ENCODE measurements around the gene RAB27B.

RAB27B gene

DNA sequence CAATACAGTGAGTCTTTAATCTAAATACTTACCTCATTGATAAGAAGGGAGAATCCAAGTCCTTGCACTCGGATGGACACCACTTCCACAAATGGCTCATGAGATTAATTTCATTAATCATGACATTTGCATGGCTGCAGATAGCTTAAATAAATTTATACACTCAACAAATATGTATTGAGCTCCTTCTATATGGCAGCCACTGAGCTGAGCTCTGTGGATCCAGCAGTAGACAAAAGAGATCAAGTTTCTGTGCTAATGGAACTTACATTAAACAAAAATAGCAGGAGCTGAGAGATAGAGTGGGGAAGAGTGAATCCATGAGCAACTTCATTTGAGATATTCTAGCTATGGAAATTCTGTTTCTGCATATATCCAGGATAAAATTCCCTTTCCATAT is 44.4 kb downstream of the RAB27B start:
- DNase-seq, result no peak

DNA sequence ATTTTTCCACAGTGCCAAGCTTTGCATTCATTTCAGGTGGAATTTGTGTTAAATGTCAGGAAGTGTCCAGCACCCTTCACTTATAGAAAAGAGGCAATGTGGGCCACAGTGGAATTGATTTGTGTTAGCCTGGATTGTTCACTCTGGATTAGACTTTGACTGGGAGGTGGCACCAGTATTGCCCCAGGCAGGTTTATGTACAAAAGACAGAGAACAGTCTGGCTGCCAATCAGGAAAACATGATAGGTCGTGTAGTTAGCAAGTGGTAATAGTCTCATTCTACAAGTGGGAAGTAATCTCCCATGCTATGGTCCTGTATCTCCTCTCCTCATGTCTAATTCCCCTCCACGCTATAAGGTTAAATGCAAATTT is 45.6 kb downstream of the RAB27B start:
- DNase-seq, result no peak

DNA sequence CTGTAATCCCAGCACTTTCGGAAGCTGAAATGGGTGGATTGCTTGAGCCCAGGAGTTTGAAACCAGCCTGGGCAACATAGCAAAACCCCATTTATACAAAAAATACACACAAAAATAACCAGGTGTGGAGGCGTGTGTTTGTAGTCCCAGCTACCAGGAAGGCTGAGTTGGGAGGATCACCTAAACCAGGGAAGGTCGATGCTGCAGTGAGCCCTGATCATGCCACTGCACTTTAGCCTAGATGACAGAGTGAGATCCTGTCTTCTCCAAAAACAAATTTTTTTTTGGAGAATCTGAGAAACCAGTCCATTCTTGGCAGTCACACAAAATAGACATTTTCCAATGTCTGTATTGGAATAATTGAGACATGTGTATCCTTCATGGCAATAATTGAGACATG is 46.8 kb downstream of the RAB27B start:
- DNase-seq, result no peak

DNA sequence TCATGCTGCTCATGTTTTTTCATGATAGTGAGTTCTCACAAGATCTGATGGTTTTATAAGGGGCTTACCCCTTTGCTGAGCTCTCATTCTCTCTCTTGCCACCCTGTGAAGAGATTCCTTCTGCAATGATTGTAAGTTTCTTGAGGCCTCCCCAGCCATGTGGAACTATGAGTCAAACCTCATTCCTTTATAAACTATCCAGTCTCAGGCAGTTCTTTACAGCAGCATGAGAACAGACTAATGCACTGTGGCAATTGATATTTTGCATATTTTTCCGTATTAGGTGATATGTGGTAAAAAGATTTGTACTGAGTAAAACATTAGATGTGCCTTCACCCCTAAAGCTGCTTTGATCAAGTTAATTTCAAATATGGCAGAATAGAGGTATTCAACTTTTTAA is 48.8 kb downstream of the RAB27B start:
- no peak for DNase-seq

DNA sequence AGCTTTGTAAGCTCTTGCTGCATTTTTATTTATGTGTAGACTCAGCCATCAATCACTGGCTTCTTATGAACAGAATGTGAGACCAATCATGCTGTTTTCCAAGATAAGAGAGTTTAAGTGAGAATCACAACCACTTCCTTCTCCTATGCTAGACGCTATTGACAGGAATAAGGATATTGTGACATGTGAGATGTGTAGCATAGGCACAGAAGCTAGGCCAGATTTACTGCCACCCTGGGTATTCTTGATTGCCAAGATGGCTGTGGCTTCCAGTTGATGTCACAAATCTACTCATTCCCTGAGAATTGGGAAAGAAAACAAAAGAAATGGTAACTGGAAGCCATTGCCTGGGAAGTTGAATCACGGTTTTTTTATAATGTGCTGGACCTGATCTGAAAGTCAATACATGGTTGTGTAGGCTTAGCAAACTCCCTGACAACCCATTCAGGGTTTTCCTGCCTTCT is 49.9 kb downstream of the RAB27B start:
- DNase-seq, result no peak

DNA sequence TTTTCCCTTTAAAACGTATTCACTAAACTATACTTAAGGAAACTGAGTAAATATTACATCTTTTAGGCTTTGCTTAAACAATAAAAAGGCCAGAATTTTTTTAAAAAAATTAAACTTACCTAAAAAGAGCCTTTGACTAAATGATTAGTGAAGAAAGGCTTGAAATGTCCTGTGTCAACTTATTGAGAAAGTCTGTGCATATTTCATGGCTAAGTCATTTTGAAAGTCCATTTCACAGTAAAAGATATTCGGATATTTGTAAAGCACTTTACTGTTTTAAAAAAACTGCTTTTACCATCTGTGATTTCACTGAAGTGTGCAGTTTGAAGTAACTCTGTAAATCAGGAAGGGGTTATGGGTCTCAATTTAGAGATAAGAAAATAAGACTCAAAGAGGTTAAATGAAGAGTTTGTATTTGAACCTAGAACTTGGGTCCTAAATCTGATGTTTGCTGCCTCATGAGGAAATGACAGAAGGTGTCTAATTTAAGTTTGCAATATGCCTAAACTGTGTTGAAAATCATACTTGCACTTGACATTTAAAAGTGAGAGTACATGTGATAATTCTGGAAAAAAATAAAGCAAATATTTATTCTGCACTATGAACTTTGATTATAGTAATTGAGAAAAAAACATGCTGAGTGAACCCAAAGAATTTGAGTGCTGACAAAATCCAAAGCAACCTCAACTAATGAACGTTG is 50.5 kb downstream of the RAB27B start:
- DNase-seq, result no peak

DNA sequence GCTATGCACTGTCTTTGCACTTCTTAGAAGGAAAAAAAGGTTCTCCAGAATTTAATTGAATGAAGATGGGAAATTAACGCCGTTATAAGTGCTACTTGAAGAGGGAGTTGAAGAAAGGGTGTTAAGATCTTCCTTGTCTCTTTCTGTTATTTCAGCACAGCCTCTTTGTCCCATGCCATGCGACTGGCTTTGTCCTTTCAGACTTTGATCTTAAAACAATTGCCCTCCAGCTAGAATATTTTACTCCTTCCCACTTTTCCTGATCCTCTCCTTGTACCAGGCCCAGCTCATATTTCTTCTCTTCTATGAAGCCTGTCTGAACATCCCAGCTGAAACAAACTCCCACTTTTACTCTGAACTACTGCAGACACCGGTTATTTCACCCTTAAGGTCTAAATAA is 51.4 kb downstream of the RAB27B start:
- DNase-seq, result no peak

DNA sequence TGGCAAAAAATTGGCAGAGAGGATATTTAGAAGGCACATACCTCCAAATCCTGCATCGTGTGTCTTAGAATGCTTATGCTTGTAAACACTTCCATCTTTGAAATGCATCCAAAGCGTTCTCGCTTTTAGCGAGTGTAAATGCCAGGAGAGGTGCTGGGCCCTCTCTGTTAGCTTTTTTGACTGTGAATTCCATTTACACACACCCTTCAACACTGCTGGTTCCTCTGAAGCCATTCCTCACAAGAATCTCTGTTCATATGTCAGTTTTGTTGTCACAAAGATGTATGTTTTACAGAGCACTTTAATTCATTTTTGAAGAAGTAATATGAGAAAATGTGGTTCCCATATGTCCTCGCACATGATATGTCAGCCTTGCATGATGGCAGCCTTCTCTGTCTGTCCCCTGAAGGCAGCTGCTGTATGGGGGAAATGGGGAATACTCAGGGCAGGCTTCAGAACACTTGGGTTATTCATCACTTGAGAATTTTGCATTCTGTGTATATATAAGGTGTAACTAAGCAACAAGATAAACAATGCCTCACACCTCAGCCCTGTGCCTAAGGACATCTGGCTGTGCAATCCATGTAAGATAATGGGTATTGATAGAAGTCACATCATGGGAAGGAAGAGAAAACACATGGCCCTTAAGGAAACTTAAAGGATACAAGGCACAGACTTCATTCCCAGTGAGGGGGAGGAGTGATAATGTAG is 52.3 kb downstream of the RAB27B start:
- peak; percentile 15 for DNase-seq

DNA sequence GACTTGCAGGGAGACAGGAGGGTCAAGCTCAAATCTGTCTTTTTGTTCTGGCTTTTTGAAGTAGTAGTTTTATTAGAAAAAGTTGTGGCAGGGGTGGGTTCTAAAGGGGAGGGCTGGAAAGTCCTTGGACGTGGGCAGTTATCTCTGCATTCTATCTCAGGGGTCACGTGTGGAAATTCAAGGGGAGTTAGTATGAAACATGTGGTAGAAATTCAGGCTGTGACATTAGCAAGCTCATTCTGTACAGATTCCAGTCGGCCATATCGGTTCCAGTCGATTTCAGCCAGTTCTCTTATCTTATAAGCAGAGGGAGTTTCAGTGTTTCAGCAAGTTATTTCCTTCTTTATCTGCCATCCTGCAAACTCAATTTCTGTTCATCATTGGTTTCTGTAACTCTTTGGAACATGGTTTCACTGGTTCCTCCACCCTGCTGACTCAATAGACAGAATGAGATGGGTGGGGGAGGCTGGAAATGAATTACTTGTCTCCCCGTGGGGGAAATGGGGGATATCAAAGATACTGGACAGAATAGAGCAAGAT is 53.0 kb downstream of the RAB27B start:
- no peak for DNase-seq

DNA sequence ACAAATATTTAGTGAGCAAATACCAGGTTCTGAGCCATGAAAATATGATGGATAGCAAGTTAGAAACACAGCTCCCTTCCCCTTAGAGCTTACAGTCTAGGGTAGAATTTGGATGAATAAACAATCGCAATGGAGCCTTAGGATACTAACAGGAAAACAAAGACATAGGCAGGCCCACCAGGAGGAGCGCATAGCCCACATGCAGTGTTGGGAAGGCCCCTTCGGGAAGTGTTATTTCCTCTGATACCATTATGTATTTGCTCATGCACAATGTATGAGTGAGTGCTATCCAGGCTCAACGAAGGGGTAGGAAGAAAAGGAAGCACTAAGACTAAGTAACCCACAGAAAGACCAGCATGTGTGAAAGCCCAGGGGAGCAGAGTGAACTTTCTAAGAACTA is 54.0 kb downstream of the RAB27B start:
- DNase-seq, result no peak

DNA sequence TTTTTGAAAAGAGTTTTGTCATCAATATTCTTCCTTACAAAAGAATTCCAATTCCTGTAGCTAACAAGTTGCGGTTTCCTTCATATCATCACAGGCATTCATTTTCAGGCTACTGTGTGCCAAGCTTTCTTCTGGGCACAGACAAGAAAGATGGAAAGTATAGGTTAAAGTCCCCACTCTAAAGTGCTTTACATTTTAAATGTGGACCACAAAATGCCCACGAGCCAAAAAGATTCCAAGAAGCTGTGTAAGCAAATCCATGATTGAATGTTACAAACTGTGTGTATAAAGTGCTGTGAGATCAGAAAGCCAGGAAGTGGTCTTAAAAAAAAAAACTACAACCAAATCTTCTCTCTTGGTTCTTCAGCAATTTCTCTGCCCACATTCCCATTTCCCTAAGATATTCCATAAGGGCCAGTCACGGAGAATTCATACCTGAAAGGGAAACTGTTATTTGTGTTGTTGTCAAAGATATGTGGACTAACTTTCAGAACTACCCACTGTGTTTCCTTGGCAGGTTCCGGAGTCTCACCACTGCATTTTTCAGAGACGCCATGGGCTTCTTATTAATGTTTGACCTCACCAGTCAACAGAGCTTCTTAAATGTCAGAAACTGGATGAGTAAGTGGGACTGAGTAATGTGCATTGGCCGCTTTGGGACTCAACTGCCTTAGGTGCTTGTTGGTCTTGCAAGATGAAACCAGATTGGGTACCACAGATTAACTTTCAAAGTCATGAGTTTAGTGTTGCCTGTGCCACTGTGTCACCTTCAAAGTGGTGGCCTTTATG is 55.7 kb downstream of the RAB27B start:
- no peak for DNase-seq

DNA sequence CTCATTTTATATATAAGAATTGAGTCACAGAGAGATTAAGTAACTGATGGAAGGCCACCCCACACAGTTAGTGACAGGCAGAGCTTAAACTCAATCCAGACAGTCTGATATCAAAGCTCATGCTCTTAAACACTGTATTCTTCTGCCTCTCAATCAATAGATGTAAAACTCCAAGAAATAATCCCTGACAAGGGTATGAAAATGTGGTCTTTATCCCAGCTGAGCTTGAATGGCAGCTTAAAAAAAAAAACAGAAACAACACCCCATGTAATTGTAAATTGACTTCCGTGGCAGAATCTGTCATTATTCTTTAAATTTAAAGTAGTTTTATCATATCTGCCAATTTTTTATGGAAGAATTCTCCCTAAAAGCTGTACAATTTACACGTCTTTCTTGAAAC is 60.1 kb downstream of the RAB27B start:
- no peak for DNase-seq

DNA sequence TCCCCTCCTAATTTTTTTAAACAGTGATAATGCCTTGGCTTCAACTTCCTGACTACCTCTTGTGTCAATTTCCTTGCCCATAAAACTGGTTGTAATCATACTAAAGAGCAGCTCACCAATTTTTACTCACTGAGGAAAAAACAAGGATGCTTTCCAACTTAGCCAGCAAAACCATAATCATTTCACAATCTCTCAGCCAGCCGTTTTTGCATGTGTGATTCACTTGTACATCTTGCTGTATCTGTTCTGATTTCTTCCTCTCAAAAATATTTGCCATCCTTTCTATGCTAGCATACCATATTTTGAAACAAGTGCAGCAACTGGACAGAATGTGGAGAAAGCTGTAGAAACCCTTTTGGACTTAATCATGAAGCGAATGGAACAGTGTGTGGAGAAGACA is 60.7 kb downstream of the RAB27B start:
- DNase-seq, result no peak

DNA sequence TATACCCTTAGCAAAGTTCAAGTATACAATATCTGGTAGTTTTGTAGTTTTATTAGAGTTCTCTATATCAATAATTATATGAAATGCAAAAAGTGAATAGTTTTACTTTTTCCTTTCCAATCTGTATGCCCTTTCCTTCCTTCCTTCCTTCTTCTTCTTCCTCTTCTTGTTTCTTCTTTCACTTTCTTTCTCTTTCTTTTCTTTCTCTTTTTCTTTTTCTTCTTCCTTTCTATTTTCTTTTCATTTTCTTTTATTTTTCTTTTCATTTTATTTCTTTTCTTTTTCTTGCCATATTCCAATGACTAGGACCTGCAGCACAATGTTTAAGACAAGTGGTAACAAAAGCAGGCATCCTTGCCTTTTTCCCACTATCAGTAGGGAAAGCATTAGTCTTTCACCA is 71.2 kb downstream of the RAB27B start:
- DNase-seq, result no peak

DNA sequence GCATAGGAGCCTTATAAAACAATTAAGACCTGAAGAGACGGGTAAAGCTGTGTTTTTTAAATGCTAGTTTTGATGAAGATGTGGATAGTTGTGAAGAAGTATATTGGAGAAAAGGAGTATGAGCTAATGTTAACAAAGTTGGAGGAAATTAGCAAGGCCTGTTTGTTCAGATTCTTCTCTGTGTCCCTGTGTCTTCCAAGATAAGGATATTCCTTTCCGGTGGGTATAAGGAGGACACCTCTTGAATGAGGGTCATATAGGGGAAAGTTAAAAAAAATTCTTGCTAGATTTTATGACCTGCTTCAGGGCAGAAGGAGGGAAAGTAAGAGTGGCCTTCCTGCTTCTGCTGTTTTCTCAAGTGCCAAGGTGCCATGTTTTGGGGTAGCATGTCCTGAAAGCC is 72.0 kb downstream of the RAB27B start:
- no peak for DNase-seq

DNA sequence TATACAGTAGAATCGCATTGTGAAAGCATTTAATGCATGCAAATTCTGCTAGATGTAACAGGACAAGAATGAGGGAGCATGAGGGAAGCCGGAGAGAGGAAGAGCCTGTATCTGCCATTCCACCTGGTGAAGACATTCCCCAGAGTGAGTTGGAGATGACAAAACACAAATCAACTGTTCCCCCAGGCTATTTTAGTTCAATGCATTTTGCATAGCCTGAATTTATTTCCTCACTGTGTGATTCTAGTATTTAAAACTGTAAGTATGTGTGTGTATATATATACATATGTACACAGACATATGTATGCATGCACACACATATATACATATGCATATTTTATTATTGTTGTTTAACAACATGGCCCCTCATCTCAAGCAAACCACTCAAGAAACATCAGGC is 76.3 kb downstream of the RAB27B start:
- no peak for DNase-seq

DNA sequence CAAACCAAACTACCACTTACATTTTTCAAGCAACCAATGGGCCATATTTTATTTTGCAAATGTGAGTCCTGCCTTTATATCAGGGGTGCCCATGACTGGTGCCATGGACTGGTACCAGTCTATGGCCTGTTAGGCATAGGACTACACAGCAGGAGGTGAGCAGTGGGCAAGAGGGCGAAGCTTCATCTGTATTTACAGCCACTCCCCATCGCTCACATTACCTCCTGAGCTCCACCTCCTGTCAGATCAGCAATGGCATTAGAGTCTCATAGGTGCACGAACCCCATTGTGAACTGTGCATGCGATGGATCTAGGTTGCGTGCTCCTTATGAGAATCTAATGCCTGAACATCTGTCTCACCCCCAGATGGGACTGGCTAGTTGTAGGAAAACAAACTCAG is 77.4 kb downstream of the RAB27B start:
- DNase-seq, result no peak

DNA sequence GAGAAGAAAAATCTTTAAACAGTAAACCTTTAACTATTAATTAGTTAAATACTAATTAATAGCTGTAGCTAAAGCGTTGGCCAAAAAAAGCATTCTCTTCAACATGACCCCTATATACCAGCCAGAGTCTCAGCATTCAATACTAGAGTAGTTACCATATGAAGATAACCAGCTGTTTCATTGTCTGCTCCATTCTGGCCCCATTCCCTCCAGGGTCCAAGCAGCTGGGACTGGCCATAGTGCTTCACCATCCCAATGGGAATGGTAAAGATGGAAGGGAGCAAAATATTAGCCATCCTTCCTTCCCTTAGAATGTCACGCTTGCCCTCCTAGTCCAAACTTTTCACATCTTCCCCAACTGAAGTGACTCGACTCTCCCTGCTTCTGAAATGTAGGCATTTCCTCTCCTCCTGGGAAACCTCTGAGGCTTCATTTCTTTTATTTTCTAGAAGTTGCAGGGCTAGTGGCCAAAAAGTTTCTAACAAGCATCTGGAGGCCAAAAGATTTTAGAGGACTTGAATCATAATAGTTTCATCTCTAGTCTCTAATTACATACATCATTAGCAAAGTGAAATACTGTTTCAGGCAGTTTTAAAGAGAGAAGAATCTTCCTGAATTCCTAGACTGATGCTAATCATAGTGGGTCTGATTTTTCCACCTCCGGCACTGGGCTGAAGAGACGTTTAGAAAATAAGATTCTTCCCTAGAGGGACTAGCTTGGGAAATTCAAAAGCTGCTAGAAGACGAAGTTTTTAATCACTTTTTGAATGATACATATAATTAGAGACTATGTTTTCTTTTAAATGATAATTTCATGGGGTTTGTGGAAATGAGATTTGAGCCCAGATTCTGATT is 78.3 kb downstream of the RAB27B start:
- no peak for DNase-seq

DNA sequence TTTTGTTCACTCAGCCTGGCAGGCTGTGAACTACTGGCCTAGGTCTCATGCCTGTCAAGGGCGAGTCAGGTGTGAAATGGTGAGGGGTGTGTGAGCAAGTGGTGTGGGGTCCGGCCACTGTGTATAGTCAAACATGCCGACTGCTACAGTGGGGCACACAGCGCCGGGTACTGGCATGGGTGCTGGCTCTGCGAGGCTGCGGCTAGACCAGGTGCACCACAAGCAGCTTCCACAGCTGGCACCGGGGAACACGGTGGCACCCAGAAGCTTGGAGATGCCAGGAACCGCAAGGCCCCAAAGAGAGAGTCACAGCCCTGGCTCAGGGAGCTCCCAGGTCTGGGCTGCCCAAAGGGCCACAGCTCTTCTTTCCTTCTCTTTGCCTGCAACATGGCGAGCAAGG is 81.3 kb downstream of the RAB27B start:
- DNase-seq, result no peak

DNA sequence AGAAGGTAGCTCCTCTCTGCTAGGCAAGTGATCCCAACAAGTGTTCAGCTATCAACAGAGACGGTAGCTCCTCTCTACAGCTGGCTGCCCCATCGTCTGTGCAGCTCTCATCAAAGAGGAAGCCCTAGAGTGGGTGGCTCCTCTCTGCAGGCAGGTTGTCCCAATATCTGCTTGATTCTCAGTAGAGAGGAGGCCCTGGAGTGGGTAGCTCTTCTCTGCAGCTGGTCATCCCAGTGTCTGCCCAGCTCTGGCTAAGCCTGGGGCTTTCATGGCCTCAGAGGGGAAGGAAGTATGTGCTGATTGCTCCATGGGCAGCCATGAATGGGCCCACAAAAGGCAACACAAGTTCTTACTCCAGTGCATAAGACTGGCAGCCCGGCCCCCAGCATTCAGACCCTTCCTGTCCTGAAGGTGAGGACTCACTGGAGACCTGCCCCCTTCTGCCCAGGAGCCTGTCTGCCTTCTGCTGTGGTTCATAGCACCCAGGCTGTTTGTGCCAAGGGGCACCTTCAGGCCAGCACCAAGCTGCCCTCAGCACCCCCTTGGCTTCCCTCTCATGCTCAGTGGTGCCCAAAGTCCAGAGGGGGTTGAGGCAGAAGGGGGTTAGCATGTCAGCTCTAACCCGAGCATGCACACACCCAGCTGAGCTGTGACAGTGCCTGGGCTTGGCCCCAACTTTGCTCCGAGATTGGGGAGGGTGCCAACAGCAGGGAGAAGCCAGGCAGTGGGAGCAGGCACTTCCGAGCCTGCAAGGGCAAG is 82.1 kb downstream of the RAB27B start:
- DNase-seq, result no peak

DNA sequence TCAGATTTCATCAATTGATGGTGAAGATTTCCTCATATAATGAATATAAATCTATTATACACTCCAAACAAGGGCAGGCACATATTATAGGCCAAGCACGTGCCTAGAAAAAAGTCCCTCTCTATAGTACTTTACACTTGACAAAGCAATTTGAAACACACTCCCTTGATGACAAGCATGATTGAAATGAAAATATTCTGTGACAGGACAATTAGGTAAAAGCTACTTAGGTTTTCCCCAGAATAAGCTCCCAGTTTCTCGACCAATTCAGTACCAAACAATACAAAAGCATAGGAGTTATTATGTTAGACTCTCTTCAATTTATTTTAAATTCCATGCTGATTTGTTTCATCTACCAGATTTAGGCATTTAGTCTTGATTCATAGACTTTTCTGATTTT is 83.3 kb downstream of the RAB27B start:
- no peak for DNase-seq

DNA sequence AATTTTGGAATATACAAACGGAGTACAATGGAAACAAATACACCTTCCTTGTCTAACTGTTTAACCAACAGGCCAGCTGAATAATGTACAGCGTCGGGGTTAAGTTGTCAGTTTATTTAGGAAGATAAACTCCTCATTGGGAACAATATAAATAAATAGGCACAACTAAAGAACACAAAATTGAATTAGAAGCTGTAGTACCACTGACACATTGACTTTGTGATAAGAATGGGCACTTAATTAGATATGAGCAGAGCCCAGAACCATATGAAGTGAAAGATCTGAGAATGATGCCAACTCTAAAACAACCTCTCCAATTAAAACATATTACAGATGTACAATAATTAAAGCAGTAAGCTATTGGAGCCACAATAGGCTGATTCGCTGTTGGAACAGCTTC is 86.5 kb downstream of the RAB27B start:
- no peak for DNase-seq

Data from kidney glomerular epithelial cell (primary cell).